ENCODE results near the gene FUNDC2. TPM values are rescaled to one million over a fixed set of nuclear protein-coding genes. Genes with fewer than 3 reads are reported as not detected.

FUNDC2 gene
- total RNA-seq, 4 donors from 2014 or later = 73.8 to 98.2 (median 95.9) TPM

DNA sequence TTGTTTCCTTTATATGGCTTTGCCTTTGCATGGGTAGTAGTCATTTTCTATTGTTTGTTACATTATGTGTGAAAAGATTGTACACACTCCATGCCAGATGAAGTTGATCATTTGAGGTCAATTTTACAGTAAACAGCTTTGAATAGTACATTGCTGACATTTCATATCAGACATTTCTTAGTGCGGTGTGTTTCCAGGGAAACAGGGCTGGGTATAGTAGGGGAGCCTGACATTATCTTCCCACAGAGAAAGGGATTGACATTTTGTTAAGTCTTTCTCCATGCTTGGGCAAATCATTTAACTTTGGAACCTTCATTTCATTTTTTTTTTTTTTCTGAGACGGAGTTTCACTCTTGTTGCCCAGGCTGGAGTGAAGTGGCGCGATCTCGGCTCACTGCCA is 5.0 kb downstream of the FUNDC2 start:
- H3K4me1 ChIP-seq = peaks cover 6 to 25% (median 12%) of the 10 kb centered on the region in 4 donors
- DNase-seq (ENCODE audit: extremely low spot score) = no peak
- no peak for TF ChIP-seq POLR2AphosphoS5 (IDR thresholded peaks at IDR 0.05)
- TF ChIP-seq POLR2A (IDR thresholded peaks at IDR 0.05; ENCODE audit: low read depth) = no peak
- TF ChIP-seq, protein P1, sequence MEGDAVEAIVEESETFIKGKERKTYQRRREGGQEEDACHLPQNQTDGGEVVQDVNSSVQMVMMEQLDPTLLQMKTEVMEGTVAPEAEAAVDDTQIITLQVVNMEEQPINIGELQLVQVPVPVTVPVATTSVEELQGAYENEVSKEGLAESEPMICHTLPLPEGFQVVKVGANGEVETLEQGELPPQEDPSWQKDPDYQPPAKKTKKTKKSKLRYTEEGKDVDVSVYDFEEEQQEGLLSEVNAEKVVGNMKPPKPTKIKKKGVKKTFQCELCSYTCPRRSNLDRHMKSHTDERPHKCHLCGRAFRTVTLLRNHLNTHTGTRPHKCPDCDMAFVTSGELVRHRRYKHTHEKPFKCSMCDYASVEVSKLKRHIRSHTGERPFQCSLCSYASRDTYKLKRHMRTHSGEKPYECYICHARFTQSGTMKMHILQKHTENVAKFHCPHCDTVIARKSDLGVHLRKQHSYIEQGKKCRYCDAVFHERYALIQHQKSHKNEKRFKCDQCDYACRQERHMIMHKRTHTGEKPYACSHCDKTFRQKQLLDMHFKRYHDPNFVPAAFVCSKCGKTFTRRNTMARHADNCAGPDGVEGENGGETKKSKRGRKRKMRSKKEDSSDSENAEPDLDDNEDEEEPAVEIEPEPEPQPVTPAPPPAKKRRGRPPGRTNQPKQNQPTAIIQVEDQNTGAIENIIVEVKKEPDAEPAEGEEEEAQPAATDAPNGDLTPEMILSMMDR (IDR thresholded peaks at IDR 0.05) = no peak
- TF ChIP-seq EP300 (IDR thresholded peaks at IDR 0.05) = no peak
- peaks cover 0 to 6% (median 0%) of the 10 kb centered on the region in 4 donors for H3K9me3 ChIP-seq
- WGBS = 85% methylated on average over 5 of the region's 5 CpGs
- intact Hi-C loops (cut with DNase I) = no loop called here
- peaks cover 0 to 17% (median 6%) of the 10 kb centered on the region in 4 donors for H3K36me3 ChIP-seq
- H3K4me3 ChIP-seq = no peak overlapping the region
- H3K27me3 ChIP-seq = no peaks in the 10 kb centered on the region
- H3K27ac ChIP-seq (replicated peaks in 1 of 4) = no peak overlapping the region

DNA sequence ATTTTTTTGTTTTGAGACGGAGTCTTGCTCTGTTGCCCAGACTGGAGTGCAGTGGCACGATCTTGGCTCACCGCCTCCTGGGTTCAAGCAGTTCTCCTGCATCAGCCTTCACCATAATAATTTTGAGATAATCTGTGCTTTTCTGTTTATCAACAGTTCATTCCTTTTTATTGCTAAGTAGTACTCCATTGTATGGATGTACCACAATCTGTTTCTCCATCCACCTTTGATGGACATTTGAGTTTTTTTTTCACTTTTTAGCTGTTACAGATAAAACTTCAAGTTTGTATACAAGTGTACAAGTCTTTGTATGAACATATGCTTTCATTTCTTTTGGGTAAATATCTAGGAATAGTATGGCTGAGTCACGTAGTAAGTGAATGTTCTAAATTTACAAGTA is 9.0 kb downstream of the FUNDC2 start:
- Histone ChIP-seq H3K9me3 (peaks cover 0 to 6% (median 0%) of the 10 kb centered on the region in 4 donors), H3K36me3 (peaks cover 0 to 17% (median 6%) of the 10 kb centered on the region in 4 donors), H3K4me1 (peaks cover 0 to 12% (median 0%) of the 10 kb centered on the region in 4 donors), H3K27ac (replicated peaks in 1 of 4) (no peak overlapping the region), H3K4me3 (no peak overlapping the region), H3K27me3 (no peaks in the 10 kb centered on the region)
- no peak for DNase-seq (ENCODE audit: extremely low spot score)
- TF ChIP-seq EP300 (IDR thresholded peaks at IDR 0.05) (no peak), POLR2A (IDR thresholded peaks at IDR 0.05; ENCODE audit: low read depth) (no peak), POLR2AphosphoS5 (IDR thresholded peaks at IDR 0.05) (no peak)
- TF ChIP-seq, protein P1 (IDR thresholded peaks at IDR 0.05) = no peak
- intact Hi-C loops (cut with DNase I) = no loop called here
- WGBS = 87% methylated on average over 4 of the region's 4 CpGs

DNA sequence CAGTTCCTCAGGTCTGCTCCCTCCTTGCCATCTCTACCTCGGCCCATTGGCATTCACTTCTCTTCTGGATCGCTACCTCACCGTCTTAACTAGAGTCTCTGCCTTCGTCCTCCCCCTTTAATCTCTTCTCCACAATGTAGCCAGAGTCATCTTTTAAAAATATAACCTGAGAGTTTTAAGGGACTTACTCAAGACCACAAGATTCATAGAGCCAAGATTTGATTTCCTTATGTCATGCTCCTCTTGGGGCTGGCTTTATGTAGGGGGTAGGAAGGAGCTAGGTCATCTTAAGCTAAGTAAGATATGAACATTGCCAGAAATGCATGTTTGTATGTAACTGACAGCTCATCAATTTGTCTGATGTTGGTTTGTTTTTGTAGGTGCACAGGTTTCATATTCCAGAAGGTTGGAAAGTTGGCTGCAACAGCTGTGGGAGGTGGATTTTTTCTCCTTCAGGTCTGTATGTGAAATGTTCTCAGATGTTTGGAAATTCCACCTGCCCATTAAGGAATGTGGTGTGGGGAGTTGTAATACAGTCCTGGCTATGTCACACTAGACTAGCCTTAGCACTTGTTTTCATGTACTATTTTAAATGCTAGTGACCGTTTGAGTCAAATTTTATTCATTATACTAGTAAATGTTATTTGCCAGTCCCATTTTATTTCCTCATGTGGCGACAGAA is 19.6 kb downstream of the FUNDC2 start:
- WGBS = 68% methylated on average over 6 of the region's 6 CpGs
- Histone ChIP-seq H3K36me3 (peaks cover 0 to 8% (median 3%) of the 10 kb centered on the region in 4 donors), H3K9me3 (no peaks in the 10 kb centered on the region), H3K27ac (replicated peaks in 1 of 4) (no peak overlapping the region), H3K4me3 (no peak overlapping the region), H3K27me3 (no peaks in the 10 kb centered on the region), H3K4me1 (peaks cover 0 to 13% (median 2%) of the 10 kb centered on the region in 4 donors)
- TF ChIP-seq POLR2A (IDR thresholded peaks at IDR 0.05; ENCODE audit: low read depth) (no peak), POLR2AphosphoS5 (IDR thresholded peaks at IDR 0.05) (no peak), EP300 (IDR thresholded peaks at IDR 0.05) (no peak)
- TF ChIP-seq, protein P1 (IDR thresholded peaks at IDR 0.05) = no peak
- no peak for DNase-seq (ENCODE audit: extremely low spot score)
- intact Hi-C loops (cut with DNase I) = no loop called here

DNA sequence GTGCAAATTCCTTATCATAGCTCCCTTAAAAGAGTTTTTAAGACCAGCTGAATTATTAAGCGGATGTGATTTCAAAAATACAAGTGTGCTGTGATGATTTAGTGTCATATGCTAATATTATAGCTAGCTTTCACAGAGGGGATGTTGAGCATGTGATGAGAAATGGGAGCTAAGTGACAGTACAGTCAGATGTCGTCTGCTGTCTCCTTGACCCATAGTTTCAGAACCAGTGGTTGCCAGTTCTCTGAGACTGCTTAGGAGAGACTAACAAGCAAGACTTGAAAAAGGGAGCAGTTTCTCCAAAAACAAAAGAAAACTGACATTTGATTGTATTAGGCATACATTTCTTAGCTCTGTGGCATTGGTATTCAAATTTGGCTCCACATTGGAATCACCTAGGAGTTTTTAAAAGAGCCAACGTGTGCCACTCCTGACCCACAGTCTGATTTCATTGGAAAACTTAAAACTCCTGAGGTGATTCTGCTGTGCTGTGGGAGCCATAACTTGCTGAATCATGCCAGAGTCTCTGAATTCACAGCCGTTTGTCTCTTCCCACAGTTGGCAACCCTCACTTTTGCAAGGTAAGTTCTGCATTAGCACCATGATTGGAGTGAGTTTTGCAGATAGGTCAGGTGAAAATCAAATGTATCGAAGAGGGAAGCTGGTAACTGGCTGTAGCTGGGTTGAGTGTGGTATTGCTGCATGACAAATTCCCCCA is 20.3 kb downstream of the FUNDC2 start:
- TF ChIP-seq POLR2AphosphoS5 (IDR thresholded peaks at IDR 0.05) (no peak), POLR2A (IDR thresholded peaks at IDR 0.05; ENCODE audit: low read depth) (no peak), EP300 (IDR thresholded peaks at IDR 0.05) (no peak)
- H3K27me3 ChIP-seq = no peaks in the 10 kb centered on the region
- peaks cover 0 to 13% (median 2%) of the 10 kb centered on the region in 4 donors for H3K4me1 ChIP-seq
- H3K4me3 ChIP-seq = no peak overlapping the region
- DNase-seq (ENCODE audit: extremely low spot score) = no peak
- H3K9me3 ChIP-seq = no peaks in the 10 kb centered on the region
- H3K27ac ChIP-seq (replicated peaks in 1 of 4) = no peak overlapping the region
- 53% methylated on average over 5 of the region's 5 CpGs for WGBS
- peaks cover 0 to 13% (median 6%) of the 10 kb centered on the region in 4 donors for H3K36me3 ChIP-seq
- intact Hi-C loops (cut with DNase I) = no loop called here

DNA sequence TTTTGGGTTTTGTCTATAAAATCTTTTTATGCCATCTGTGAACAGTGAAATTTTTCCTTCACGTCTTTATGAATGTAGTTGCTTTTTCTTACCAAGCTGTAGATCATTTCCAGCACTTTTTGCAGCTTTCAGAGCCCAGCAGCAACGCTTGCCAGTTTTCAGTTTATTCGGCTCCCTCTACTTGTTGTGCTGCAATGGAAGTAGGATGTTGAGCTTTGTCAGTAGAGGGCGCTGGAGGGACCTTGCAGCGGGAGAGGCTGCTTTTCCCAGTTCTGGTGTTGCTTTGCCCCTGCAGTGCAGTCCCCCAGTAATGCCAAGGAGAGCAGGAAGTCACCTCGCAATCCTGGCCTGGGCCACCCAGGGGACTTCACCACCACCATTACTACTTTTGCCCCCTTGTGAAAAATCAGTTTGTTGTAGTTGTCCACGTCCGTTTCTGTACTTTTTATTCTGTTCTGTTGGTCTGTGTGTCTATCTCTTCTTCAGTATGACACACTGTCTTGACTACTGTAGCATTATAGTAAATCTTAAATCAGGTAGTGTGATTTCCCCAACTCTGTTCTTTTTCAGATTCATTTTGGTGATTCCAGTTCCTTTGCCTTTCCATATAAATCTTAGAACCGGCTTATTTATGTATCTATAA is 22.5 kb downstream of the FUNDC2 start:
- H3K36me3 ChIP-seq = peaks cover 0 to 25% (median 9%) of the 10 kb centered on the region in 4 donors
- intact Hi-C loops (cut with DNase I) = no loop called here
- no peak for DNase-seq (ENCODE audit: extremely low spot score)
- no peak overlapping the region for H3K4me3 ChIP-seq
- TF ChIP-seq, protein P1 (IDR thresholded peaks at IDR 0.05) = peak; percentile 31 to 54 (median 31)
- TF ChIP-seq POLR2A (IDR thresholded peaks at IDR 0.05; ENCODE audit: low read depth) = no peak
- H3K4me1 ChIP-seq = peaks cover 0 to 8% (median 2%) of the 10 kb centered on the region in 4 donors
- H3K27ac ChIP-seq (replicated peaks in 1 of 4) = no peak overlapping the region
- 47% methylated on average over 9 of the region's 9 CpGs for WGBS
- H3K9me3 ChIP-seq = no peaks in the 10 kb centered on the region
- no peaks in the 10 kb centered on the region for H3K27me3 ChIP-seq
